Measurements from ENCODE around the gene CADPS2.

DNA sequence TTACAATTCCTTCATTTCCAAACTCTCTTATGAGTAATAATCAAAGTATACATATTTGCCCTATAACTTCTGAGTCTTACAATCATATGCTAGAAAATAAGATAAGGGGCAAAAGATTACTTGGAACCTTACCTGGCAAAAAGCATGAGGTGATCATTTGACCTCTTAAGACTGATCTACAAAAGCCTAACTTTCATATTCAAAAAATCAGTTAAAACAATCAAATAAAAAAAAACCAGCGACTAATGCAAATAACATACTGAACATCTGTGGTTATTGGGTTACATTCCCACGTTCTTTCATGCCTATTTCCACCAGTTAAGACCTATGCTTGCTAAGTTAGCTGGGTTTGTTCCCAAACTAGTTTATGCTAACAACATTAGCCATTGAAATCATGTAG, 375.0 kb downstream of the CADPS2 start:
- TF ChIP-seq, protein P1, sequence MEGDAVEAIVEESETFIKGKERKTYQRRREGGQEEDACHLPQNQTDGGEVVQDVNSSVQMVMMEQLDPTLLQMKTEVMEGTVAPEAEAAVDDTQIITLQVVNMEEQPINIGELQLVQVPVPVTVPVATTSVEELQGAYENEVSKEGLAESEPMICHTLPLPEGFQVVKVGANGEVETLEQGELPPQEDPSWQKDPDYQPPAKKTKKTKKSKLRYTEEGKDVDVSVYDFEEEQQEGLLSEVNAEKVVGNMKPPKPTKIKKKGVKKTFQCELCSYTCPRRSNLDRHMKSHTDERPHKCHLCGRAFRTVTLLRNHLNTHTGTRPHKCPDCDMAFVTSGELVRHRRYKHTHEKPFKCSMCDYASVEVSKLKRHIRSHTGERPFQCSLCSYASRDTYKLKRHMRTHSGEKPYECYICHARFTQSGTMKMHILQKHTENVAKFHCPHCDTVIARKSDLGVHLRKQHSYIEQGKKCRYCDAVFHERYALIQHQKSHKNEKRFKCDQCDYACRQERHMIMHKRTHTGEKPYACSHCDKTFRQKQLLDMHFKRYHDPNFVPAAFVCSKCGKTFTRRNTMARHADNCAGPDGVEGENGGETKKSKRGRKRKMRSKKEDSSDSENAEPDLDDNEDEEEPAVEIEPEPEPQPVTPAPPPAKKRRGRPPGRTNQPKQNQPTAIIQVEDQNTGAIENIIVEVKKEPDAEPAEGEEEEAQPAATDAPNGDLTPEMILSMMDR (IDR thresholded peaks at IDR 0.05): no peak
- TF ChIP-seq POLR2A (IDR thresholded peaks at IDR 0.05; ENCODE audit: low read depth) (no peak), POLR2AphosphoS5 (IDR thresholded peaks at IDR 0.05) (no peak)
